Uterus (tissue), 2 donors: ENCODE results near the gene ZNF630.

Source experiments
- CTCF ChIP-seq, 4 experiments: fragments of 200-600 bp in 2 of 4; fragments of 450-650 bp in 2 of 4; sonication (generic) in 2 of 4; IDR thresholded peaks; one replicate each; pipeline ENCODE4 v1.5.1; 2016 to 2019; ENCODE audit warnings: antibody characterized with exemption in 4 of 4, mild to moderate bottlenecking in 2 of 4, moderate library complexity in 1 of 4
- POLR2A ChIP-seq, 2 donors: fragments of 450-650 bp; IDR thresholded peaks; one replicate each; pipeline ENCODE4 v1.6.1; 2016; ENCODE audit warnings: antibody characterized with exemption in 2 of 2, mild to moderate bottlenecking in 1 of 2, moderate library complexity in 1 of 2

GRCh38 chrX:48030237-48030636, 41.2 kb downstream of the ZNF630 start:
- TF ChIP-seq CTCF (IDR thresholded peaks at IDR 0.05) (no peak), POLR2A (IDR thresholded peaks at IDR 0.05) (no peak)
